Smooth muscle cell (in vitro differentiated cells): ENCODE measurements around the gene KCNQ1. TPM values are rescaled to one million over a fixed set of nuclear protein-coding genes. Genes with fewer than 3 reads are reported as not detected.

Source experiments
- DNase-seq: peaks from one replicate; lab custom pipeline; 2025; ENCODE audit not compliant: unreplicated experiment; lab: John Stamatoyannopoulos, UW
- H2AFZ ChIP-seq: fragments of 200-600 bp; sonication (generic); 2 replicates; pipeline ENCODE4 v1.6.0; 2016; ENCODE audit warnings: antibody characterized with exemption, low read depth, mild to moderate bottlenecking
- H3F3A ChIP-seq: fragments of 200-600 bp; sonication (generic); 2 replicates; pipeline ENCODE4 v1.6.0; 2017; ENCODE audit warnings: antibody characterized with exemption, low read depth
- H3K27ac ChIP-seq: fragments of 200-600 bp; sonication (generic); 2 replicates; pipeline ENCODE4 v1.5.1; 2016; ENCODE audit warnings: low read depth, mild to moderate bottlenecking
- H3K27me3 ChIP-seq: fragments of 200-600 bp; sonication (generic); 2 replicates; pipeline ENCODE4 v1.6.1; 2016; ENCODE audit warnings: low read depth, mild to moderate bottlenecking
- H3K36me3 ChIP-seq: fragments of 200-600 bp; sonication (generic); 2 replicates; pipeline ENCODE4 v1.5.1; 2016; ENCODE audit warnings: low read depth
- H3K4me1 ChIP-seq: fragments of 200-600 bp; sonication (generic); 2 replicates; pipeline ENCODE4 v1.5.1; 2016; ENCODE audit warnings: low read depth
- H3K4me2 ChIP-seq: fragments of 200-600 bp; sonication (generic); 2 replicates; pipeline ENCODE4 v1.6.0; 2016; ENCODE audit warnings: mild to moderate bottlenecking
- H3K4me3 ChIP-seq: fragments of 200-600 bp; sonication (generic); 2 replicates; pipeline ENCODE4 v1.5.1; 2016; ENCODE audit warnings: mild to moderate bottlenecking
- H3K79me2 ChIP-seq: fragments of 200-600 bp; sonication (generic); 2 replicates; pipeline ENCODE4 v1.6.0; 2016; ENCODE audit warnings: low read depth, mild to moderate bottlenecking
- H3K9ac ChIP-seq: fragments of 200-600 bp; sonication (generic); 2 replicates; pipeline ENCODE4 v1.6.0; 2016; ENCODE audit warnings: low read depth
- H3K9me3 ChIP-seq: fragments of 200-600 bp; sonication (generic); replicated peaks from 2 replicates; pipeline ENCODE4 v1.5.1; 2016; ENCODE audit warnings: low read depth
- H4K20me1 ChIP-seq: fragments of 200-600 bp; sonication (generic); 2 replicates; pipeline ENCODE4 v1.6.0; 2016; ENCODE audit warnings: low read depth
- CTCF ChIP-seq: fragments of 200-600 bp; sonication (generic); IDR thresholded peaks from 2 replicates; pipeline ENCODE4 v1.5.1; 2017; ENCODE audit warnings: borderline replicate concordance, mild to moderate bottlenecking, antibody characterized with exemption; ENCODE audit not compliant: insufficient read depth, poor library complexity, severe bottlenecking
- WGBS: methylation state at CpG from one replicate; pipeline ENCODE4 v1.1.7; 2016; ENCODE audit warnings: low lambda C conversion rate; 5-methylcytosine and 5-hydroxymethylcytosine counted together
- polyA plus RNA-seq: library from polyadenylated mRNA; unstranded; fragments of >200 nt; fragmentation: Nextera tagmentation; extraction: Ambion mirVana; gene quantifications from 2 replicates; pipeline ENCODE4 v1.2.1, GENCODE V29; 2016
- total RNA-seq: library from RNA; depleted of rRNA; stranded (reverse); fragments of >200 nt; gene quantifications from 2 replicates; pipeline ENCODE4 v1.2.3, GENCODE V29; 2014

KCNQ1 gene
- total and polyA plus RNA-seq, 2 experiments from 2014 or later = 1.3 to 2.3 TPM

GRCh38 chr11:2892215-2892966 is 447.6 kb downstream of the KCNQ1 start:
- peaks cover 8% of the 10 kb centered on the region for H3K4me1 ChIP-seq
- TF ChIP-seq CTCF = peak; percentile 97
- H3K9me3 ChIP-seq = no peaks in the 10 kb centered on the region
- H3K4me2 ChIP-seq = peak overlapping the region; percentile 95
- peaks cover 8% of the 10 kb centered on the region for H3F3A ChIP-seq
- 6% methylated on average over 24 of the region's 34 CpGs for WGBS
- H3K9ac ChIP-seq = no peak overlapping the region
- H3K79me2 ChIP-seq = no peaks in the 10 kb centered on the region
- no peak for DNase-seq
- H4K20me1 ChIP-seq = no peaks in the 10 kb centered on the region
- H3K4me3 ChIP-seq = peak overlapping the region; percentile 52
- H3K36me3 ChIP-seq = no peaks in the 10 kb centered on the region
- H3K27me3 ChIP-seq = no peaks in the 10 kb centered on the region
- peak overlapping the region; percentile 89 for H2AFZ ChIP-seq
- H3K27ac ChIP-seq = no peak overlapping the region

GRCh38 chr11:2892967-2893528 is 448.2 kb downstream of the KCNQ1 start:
- Histone ChIP-seq H3F3A (peaks cover 1% of the 10 kb centered on the region), H3K79me2 (no peaks in the 10 kb centered on the region), H3K9ac (no peak overlapping the region), H3K27ac (no peak overlapping the region), H3K4me3 (peak overlapping the region; percentile 52), H3K27me3 (no peaks in the 10 kb centered on the region), H3K36me3 (no peaks in the 10 kb centered on the region), H2AFZ (no peak overlapping the region), H4K20me1 (no peaks in the 10 kb centered on the region), H3K9me3 (no peaks in the 10 kb centered on the region), H3K4me2 (peak overlapping the region; percentile 95), H3K4me1 (peaks cover 8% of the 10 kb centered on the region)
- WGBS = 55% methylated on average over 4 of the region's 4 CpGs
- no peak for DNase-seq
- no peak for TF ChIP-seq CTCF

- WGBS = 88% methylated on average over 4 of the region's 4 CpGs
- Histone ChIP-seq H3K4me3 (no peak overlapping the region), H3K4me2 (no peak overlapping the region), H4K20me1 (no peaks in the 10 kb centered on the region), H3K27me3 (no peaks in the 10 kb centered on the region), H3K79me2 (no peaks in the 10 kb centered on the region), H3K9ac (no peak overlapping the region), H3K4me1 (peaks cover 8% of the 10 kb centered on the region), H3K27ac (no peak overlapping the region), H2AFZ (no peak overlapping the region), H3K36me3 (no peaks in the 10 kb centered on the region), H3F3A (no peaks in the 10 kb centered on the region), H3K9me3 (no peaks in the 10 kb centered on the region)
- no peak for TF ChIP-seq CTCF
- no peak for DNase-seq
Measured at GRCh38 chr11:2893935-2894334, 449.1 kb downstream of the KCNQ1 start.
